Bone marrow (tissue), 2 donors: Measurements from ENCODE around the gene SPRED3.
"Not testable (repeated sequence)": the region's sequence is repeated elsewhere in the genome, so short reads cannot be mapped to it uniquely, and the experiment has no call there.

ENCODE experiments used
- DNase-seq, 2 donors: peaks; one replicate each; lab custom pipeline; 2025; lab: John Stamatoyannopoulos, UW

Gene SPRED3

GRCh38 chr19:38388349-38389100 lies at the start of gene SPRED3:
Gene SPRED3, plus strand, starts transcription at chr19:38388697. Its CDS starts 1,606 bp downstream, at chr19:38390303.
- no peak for DNase-seq

GRCh38 chr19:38339011-38339410 lies 49.5 kb upstream of the SPRED3 start:
- not testable (repeated sequence) for DNase-seq

GRCh38 chr19:38340927-38341326 lies 47.6 kb upstream of the SPRED3 start:
- no peak for DNase-seq

- no peak for DNase-seq
Observed at GRCh38 chr19:38346837-38347236, 41.7 kb upstream of the SPRED3 start.

- DNase-seq = no peak
Observed at GRCh38 chr19:38350883-38351282, 37.6 kb upstream of the SPRED3 start.

GRCh38 chr19:38351865-38352395 lies 36.6 kb upstream of the SPRED3 start:
- DNase-seq = no peak

GRCh38 chr19:38352611-38353010 lies 35.9 kb upstream of the SPRED3 start:
- DNase-seq = no peak

GRCh38 chr19:38355728-38356725 lies 32.5 kb upstream of the SPRED3 start:
- DNase-seq = no peak

GRCh38 chr19:38358071-38358470 lies 30.4 kb upstream of the SPRED3 start:
- no peak for DNase-seq

- DNase-seq = no peak
Observed at GRCh38 chr19:38359242-38360021, 29.1 kb upstream of the SPRED3 start.

- DNase-seq = no peak
Observed at GRCh38 chr19:38360351-38360750, 28.1 kb upstream of the SPRED3 start.

GRCh38 chr19:38360839-38361631 lies 27.5 kb upstream of the SPRED3 start:
- DNase-seq = no peak

GRCh38 chr19:38361633-38362075 lies 26.8 kb upstream of the SPRED3 start:
- DNase-seq = peak; percentile 45 to 58

- peak; percentile 23 to 60 for DNase-seq
Observed at GRCh38 chr19:38362076-38362945, 26.2 kb upstream of the SPRED3 start.

GRCh38 chr19:38362946-38363688 lies 25.4 kb upstream of the SPRED3 start:
- not testable (repeated sequence) for DNase-seq

GRCh38 chr19:38367041-38367440 lies 21.5 kb upstream of the SPRED3 start:
- no peak for DNase-seq

GRCh38 chr19:38369584-38369983 lies 18.9 kb upstream of the SPRED3 start:
- no peak for DNase-seq

GRCh38 chr19:38370299-38370698 lies 18.2 kb upstream of the SPRED3 start:
- no peak for DNase-seq

- no peak for DNase-seq
Observed at GRCh38 chr19:38371081-38371480, 17.4 kb upstream of the SPRED3 start.
